ENCODE data around the gene GRB2. TPM values are rescaled to one million over a fixed set of nuclear protein-coding genes. Genes with fewer than 3 reads are reported as not detected.

GRB2 gene
- total RNA-seq, 1 experiment from 2014 or later: 115 TPM

GRCh38 chr17:75325827-75326225, 79.7 kb downstream of the GRB2 start:
- H3K27me3 Mint-ChIP-seq (ENCODE audit: insufficient read depth, unreplicated experiment): no peaks in the 10 kb centered on the region
- no peak overlapping the region for H3K4me3 Mint-ChIP-seq (ENCODE audit: unreplicated experiment)
- Histone ChIP-seq H3K4me3 (ENCODE audit: low read depth, low read length) (no peak overlapping the region), H3K4me1 (0 out of 2 replicates have a peak, but pooled peaks cover 5% of the 10 kb centered on the region), H3K9me3 (no peaks in the 10 kb centered on the region), H3K27me3 (replicated peaks; ENCODE audit: control insufficient read depth, insufficient read depth, low read length) (no peaks in the 10 kb centered on the region), H3K36me3 (ENCODE audit: control insufficient read depth, insufficient read depth, low read length) (peaks cover 1% of the 10 kb centered on the region)
- no peak overlapping the region for H3K27ac Mint-ChIP-seq (ENCODE audit: unreplicated experiment)
- peaks cover 65% of the 10 kb centered on the region for H3K36me3 Mint-ChIP-seq (ENCODE audit: insufficient read depth, unreplicated experiment)
- intact Hi-C loops (cut with micrococcal nuclease; ENCODE audit: unreplicated experiment): no loop called here
- H3K4me1 Mint-ChIP-seq (ENCODE audit: low read depth, unreplicated experiment): no peaks in the 10 kb centered on the region
- no TSS peak for BruUV-seq (replicated peaks)
- ChIA-PET POLR2A (no interaction called here), CTCF (interaction anchor here (0.6 to 1.2 kb wide), 6 partner anchors 9 to 274 kb away, joined by 3 to 4 read pairs (median 3); partner anchors contain the start of genes GRB2, MIF4GD and SLC25A19)
- H3K9me3 Mint-ChIP-seq (ENCODE audit: unreplicated experiment): no peaks in the 10 kb centered on the region
- no peak for DNase-seq
- TF ChIP-seq CTCF (IDR thresholded peaks at IDR 0.05; ENCODE audit: insufficient read depth in 1 of 2, low read depth in 1 of 2, low read length in 1 of 2, severe bottlenecking in 1 of 2, unreplicated experiment in 1 of 2): no peak

- Mint-ChIP-seq H3K4me3 (ENCODE audit: unreplicated experiment) (no peak overlapping the region), H3K4me1 (ENCODE audit: low read depth, unreplicated experiment) (no peaks in the 10 kb centered on the region), H3K9me3 (ENCODE audit: unreplicated experiment) (no peaks in the 10 kb centered on the region), H3K36me3 (ENCODE audit: insufficient read depth, unreplicated experiment) (peaks cover 65% of the 10 kb centered on the region), H3K27ac (ENCODE audit: unreplicated experiment) (no peak overlapping the region), H3K27me3 (ENCODE audit: insufficient read depth, unreplicated experiment) (no peaks in the 10 kb centered on the region)
- POLR2A ChIA-PET: no interaction called here
- 0 out of 2 replicates have a peak, but pooled peaks cover 5% of the 10 kb centered on the region for H3K4me1 ChIP-seq
- no peaks in the 10 kb centered on the region for H3K27me3 ChIP-seq (replicated peaks; ENCODE audit: control insufficient read depth, insufficient read depth, low read length)
- no peaks in the 10 kb centered on the region for H3K9me3 ChIP-seq
- no peak for DNase-seq
- H3K4me3 ChIP-seq (ENCODE audit: low read depth, low read length): no peak overlapping the region
- intact Hi-C loops (cut with micrococcal nuclease; ENCODE audit: unreplicated experiment): no loop called here
- peaks cover 1% of the 10 kb centered on the region for H3K36me3 ChIP-seq (ENCODE audit: control insufficient read depth, insufficient read depth, low read length)
- no TSS peak for BruUV-seq (replicated peaks)
- TF ChIP-seq CTCF (IDR thresholded peaks at IDR 0.05; ENCODE audit: insufficient read depth in 1 of 2, low read depth in 1 of 2, low read length in 1 of 2, severe bottlenecking in 1 of 2, unreplicated experiment in 1 of 2): no peak
- CTCF ChIA-PET: interaction anchor here (0.6 to 0.8 kb wide), 3 partner anchors 8 to 274 kb away, joined by 3 read pairs; partner anchors contain the start of gene MIF4GD
Observed at GRCh38 chr17:75325348-75325747, 80.1 kb downstream of the GRB2 start.

- H3K36me3 ChIP-seq (ENCODE audit: control insufficient read depth, insufficient read depth, low read length): peaks cover 4% of the 10 kb centered on the region
- H3K36me3 Mint-ChIP-seq (ENCODE audit: insufficient read depth, unreplicated experiment): peaks cover 88% of the 10 kb centered on the region
Observed at GRCh38 chr17:75321506-75321905, 84.0 kb downstream of the GRB2 start.

More at GRCh38 chr17:75321506-75321905, 84.0 kb downstream of the GRB2 start:
- no peaks in the 10 kb centered on the region for H3K9me3 Mint-ChIP-seq (ENCODE audit: unreplicated experiment)
- no peak for TF ChIP-seq CTCF (IDR thresholded peaks at IDR 0.05; ENCODE audit: insufficient read depth in 1 of 2, low read depth in 1 of 2, low read length in 1 of 2, severe bottlenecking in 1 of 2, unreplicated experiment in 1 of 2)
- BruUV-seq (replicated peaks): no TSS peak
- H3K27ac Mint-ChIP-seq (ENCODE audit: unreplicated experiment): no peak overlapping the region
- DNase-seq: no peak
- H3K27me3 ChIP-seq (replicated peaks; ENCODE audit: control insufficient read depth, insufficient read depth, low read length): no peaks in the 10 kb centered on the region
- CTCF ChIA-PET: interaction anchor here (0.5 to 2.3 kb wide), 3 partner anchors 30 to 138 kb away, joined by 3 to 12 read pairs (median 3); no protein-coding TSS in a partner anchor
- H3K4me1 Mint-ChIP-seq (ENCODE audit: low read depth, unreplicated experiment): no peaks in the 10 kb centered on the region
- H3K4me1 ChIP-seq: 0 out of 2 replicates have a peak, but pooled peaks cover 4% of the 10 kb centered on the region
- H3K4me3 Mint-ChIP-seq (ENCODE audit: unreplicated experiment): no peak overlapping the region
- H3K9me3 ChIP-seq: no peaks in the 10 kb centered on the region
- H3K27me3 Mint-ChIP-seq (ENCODE audit: insufficient read depth, unreplicated experiment): no peaks in the 10 kb centered on the region
- no peak overlapping the region for H3K4me3 ChIP-seq (ENCODE audit: low read depth, low read length)
- POLR2A ChIA-PET: interaction anchor here (0.6 kb wide), 1 partner anchor 56 kb away, joined by 12 read pairs; no protein-coding TSS in a partner anchor
- intact Hi-C loops (cut with micrococcal nuclease; ENCODE audit: unreplicated experiment): no loop called here
